Panc1 (cell line): Measurements from ENCODE around the gene DCAF4. TPM values are rescaled to one million over a fixed set of nuclear protein-coding genes. Genes with fewer than 3 reads are reported as not detected.
"Not testable (repeated sequence)": the region's sequence is repeated elsewhere in the genome, so short reads cannot be mapped to it uniquely, and the experiment has no call there.

Source experiments
- ATAC-seq: fragments of 200-7000 bp; cut with Tn5 transposase; 2 replicates; pipeline ENCODE4 v1.9.1; 2020; ENCODE audit warnings: mild to moderate bottlenecking, moderate library complexity
- BruUV-seq: library from RNA; stranded (reverse); fragments of 400-500 nt; replicated peaks from 2 replicates; lab custom pipeline; 2021; lab: Mats Ljungman, UMichigan
- CTCF ChIA-PET: fragments of 300-600 bp; sonication (Branson Sonifier 250); formaldehyde crosslinking; loops from one replicate; lab custom pipeline; 2022; ENCODE audit warnings: antibody characterized with exemption; lab: Charles Lee
- POLR2A ChIA-PET: fragments of 300-600 bp; sonication (Branson Sonifier 250); formaldehyde crosslinking; loops from one replicate; lab custom pipeline; 2022; ENCODE audit warnings: antibody characterized with exemption; lab: Charles Lee
- DNase-seq: peaks from one replicate; pipeline ENCODE4 v3.0.0-alpha.2; 2010; ENCODE audit warnings: low read depth, low spot score
- H3K27ac ChIP-seq: 2 replicates; pipeline ENCODE4 v1.5.1; 2011; ENCODE audit warnings: mild to moderate bottlenecking, low read length, inconsistent platforms
- H3K27me3 ChIP-seq: fragments of 200-500 bp; sonication (Bioruptor generic); 2 replicates; pipeline ENCODE4 v1.6.0; 2014; ENCODE audit warnings: low read length, inconsistent platforms; ENCODE audit not compliant: control insufficient read depth, insufficient read depth
- H3K36me3 ChIP-seq: fragments of 200-500 bp; sonication (Bioruptor generic); 2 replicates; pipeline ENCODE4 v1.5.1; 2014; ENCODE audit warnings: inconsistent platforms, mild to moderate bottlenecking, low read length, moderate library complexity; ENCODE audit not compliant: control insufficient read depth, insufficient read depth
- H3K4me1 ChIP-seq: 2 replicates; pipeline ENCODE4 v1.5.1; 2011; ENCODE audit warnings: inconsistent platforms, mild to moderate bottlenecking, low read length, moderate library complexity; ENCODE audit not compliant: control insufficient read depth, insufficient read depth
- H3K4me3 ChIP-seq, 2 experiments: 2 replicates each; pipeline ENCODE4 v1.5.1; 2011 to 2012; ENCODE audit warnings: low read depth in 2 of 2, low read length in 2 of 2, mild to moderate bottlenecking in 2 of 2, inconsistent platforms in 1 of 2, moderate library complexity in 1 of 2
- H3K9me3 ChIP-seq: fragments of 200-500 bp; sonication (Bioruptor generic); 2 replicates; pipeline ENCODE4 v1.5.1; 2014; ENCODE audit warnings: low read depth, mild to moderate bottlenecking, inconsistent platforms, low read length, moderate library complexity; ENCODE audit not compliant: control insufficient read depth, insufficient read depth
- CTCF ChIP-seq: fragments of 450-650 bp; IDR thresholded peaks from 2 replicates; pipeline ENCODE4 v1.5.1; 2017; ENCODE audit warnings: mild to moderate bottlenecking
- POLR2AphosphoS5 ChIP-seq: IDR thresholded peaks from 2 replicates; pipeline ENCODE4 v1.6.1; 2012; ENCODE audit warnings: mild to moderate bottlenecking, low read depth, low read length, moderate library complexity
- REST ChIP-seq, 2 experiments: IDR thresholded peaks; 2 replicates each; pipeline ENCODE4 v1.6.1; 2011 to 2012; ENCODE audit warnings: low read depth in 2 of 2, control low read depth in 1 of 2, low read length in 1 of 2, mild to moderate bottlenecking in 1 of 2, moderate library complexity in 1 of 2; ENCODE audit not compliant: insufficient read depth in 1 of 2
- SIN3A ChIP-seq: IDR thresholded peaks from 2 replicates; pipeline ENCODE4 v1.6.1; 2012; ENCODE audit warnings: low read depth, mild to moderate bottlenecking, low read length, moderate library complexity, borderline replicate concordance; ENCODE audit not compliant: insufficient read depth
- TCF7L2 ChIP-seq: IDR thresholded peaks from 2 replicates; pipeline ENCODE4 v1.6.1; 2011; ENCODE audit warnings: mild to moderate bottlenecking, low read depth, low read length, inconsistent platforms
- in situ Hi-C: cut with HindIII; loops from 2 replicates; pipeline ENCODE4 v1.10.0; 2016; ENCODE audit warnings: low sequenced_read_pairs, low pct_unique_long_range_greater_than_20kb
- intact Hi-C: fragments of 100-400 bp; cut with micrococcal nuclease; formaldehyde crosslinking; loops from one replicate; pipeline ENCODE4 v1.10.0; 2022; ENCODE audit not compliant: unreplicated experiment
- total RNA-seq: library from RNA; stranded (reverse); gene quantifications from one replicate; pipeline ENCODE4 v1.2.1, GENCODE V29; 2021; ENCODE audit not compliant: unreplicated experiment

The DCAF4 gene
- total RNA-seq, 1 experiment from 2014 or later: 18.2 TPM

- no peak for TF ChIP-seq POLR2AphosphoS5
- TF ChIP-seq REST (IDR thresholded peaks at IDR 0.05; ENCODE audit: insufficient read depth in 1 of 2, low read depth in 2 of 2, low read length in 1 of 2): no peak
- no peak for TF ChIP-seq CTCF
- TF ChIP-seq TCF7L2: no peak
- TF ChIP-seq SIN3A: no peak
- H3K27me3 ChIP-seq: no peaks in the 10 kb centered on the region
- intact Hi-C loops: no loop called here
- no peaks in the 10 kb centered on the region for H3K9me3 ChIP-seq
- no TSS peak for BruUV-seq
- DNase-seq (no peak), ATAC-seq (no peak)
- POLR2A ChIA-PET: no interaction called here
- H3K36me3 ChIP-seq: no peaks in the 10 kb centered on the region
- in situ Hi-C loops: no loop called here
- no peak overlapping the region for H3K4me3 ChIP-seq
- CTCF ChIA-PET: no interaction called here
- no peak overlapping the region for H3K27ac ChIP-seq
- no peaks in the 10 kb centered on the region; the same call in 1 of the 2 replicates for H3K4me1 ChIP-seq
Measured at GRCh38 chr14:72958548-72958947, 32.3 kb downstream of the DCAF4 start.

GRCh38 chr14:72961016-72961415 lies 34.8 kb downstream of the DCAF4 start:
- CTCF ChIA-PET, POLR2A ChIA-PET, H3K27ac ChIP-seq, H3K9me3 ChIP-seq, BruUV-seq, ATAC-seq, in situ Hi-C loops, H3K36me3 ChIP-seq, intact Hi-C loops, H3K27me3 ChIP-seq, DNase-seq, H3K4me1 ChIP-seq, H3K4me3 ChIP-seq: not testable (repeated sequence)

- no peaks in the 10 kb centered on the region for H3K36me3 ChIP-seq
- TF ChIP-seq POLR2AphosphoS5 (no peak), SIN3A (no peak), CTCF (no peak), REST (IDR thresholded peaks at IDR 0.05; ENCODE audit: insufficient read depth in 1 of 2, low read depth in 2 of 2, low read length in 1 of 2) (no peak), TCF7L2 (no peak)
- intact Hi-C loops (no loop called here), in situ Hi-C loops (no loop called here)
- no peak overlapping the region for H3K27ac ChIP-seq
- POLR2A ChIA-PET: no interaction called here
- BruUV-seq: no TSS peak
- H3K27me3 ChIP-seq: no peaks in the 10 kb centered on the region
- no peak overlapping the region for H3K4me3 ChIP-seq
- ATAC-seq (no peak; the same call in 1 of the 2 replicates), DNase-seq (no peak)
- CTCF ChIA-PET: no interaction called here
- H3K9me3 ChIP-seq: no peaks in the 10 kb centered on the region
- no peaks in the 10 kb centered on the region; the same call in 1 of the 2 replicates for H3K4me1 ChIP-seq
Measured at GRCh38 chr14:72961579-72962335, 35.5 kb downstream of the DCAF4 start.
